LNCaP clone FGC (cell line): ENCODE measurements around the gene BPI.

Experiments
- DNase-seq: peaks from one replicate; pipeline ENCODE4 v3.0.0-alpha.2; 2011; ENCODE audit warnings: low read depth
- H3K4me3 ChIP-seq: 2 replicates; pipeline ENCODE4 v1.5.1; 2011; ENCODE audit warnings: mild to moderate bottlenecking, low read depth, low read length, control low read depth
- TF ChIP-seq, protein P1 (sequence below): IDR thresholded peaks from 2 replicates; pipeline ENCODE4 v1.5.1; 2012; ENCODE audit warnings: mild to moderate bottlenecking; ENCODE audit not compliant: control insufficient read depth, insufficient read depth; ENCODE audit errors: extremely low read depth

BPI gene

DNA sequence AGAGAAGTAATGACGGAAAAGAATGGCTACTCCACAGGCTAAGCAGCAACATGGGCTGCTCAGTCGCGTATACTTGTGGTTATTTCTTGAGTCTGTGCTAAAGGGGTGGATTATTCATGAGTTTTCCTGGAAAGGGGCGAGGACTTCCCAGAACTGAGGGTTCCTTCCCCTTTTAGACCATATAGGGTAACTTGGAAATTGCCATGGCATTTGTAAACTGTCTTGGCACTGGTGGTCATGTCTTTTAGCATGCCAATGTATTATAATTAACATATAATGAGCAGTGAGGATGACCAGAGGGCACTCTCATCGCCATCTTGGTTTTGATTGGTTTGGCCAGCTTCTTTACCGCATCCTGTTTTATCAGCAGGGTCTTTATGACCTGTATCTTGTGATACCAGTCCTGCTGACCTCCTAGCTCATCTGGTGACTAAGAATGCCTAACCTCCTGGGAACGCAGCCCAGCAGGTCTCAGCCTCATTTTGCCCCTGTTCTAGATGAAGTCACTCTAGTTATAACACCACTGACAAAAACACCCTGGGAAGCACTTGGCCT lies 53.8 kb downstream of the BPI start:
- no peak overlapping the region for H3K4me3 ChIP-seq
- no peak for DNase-seq
- TF ChIP-seq, protein P1, sequence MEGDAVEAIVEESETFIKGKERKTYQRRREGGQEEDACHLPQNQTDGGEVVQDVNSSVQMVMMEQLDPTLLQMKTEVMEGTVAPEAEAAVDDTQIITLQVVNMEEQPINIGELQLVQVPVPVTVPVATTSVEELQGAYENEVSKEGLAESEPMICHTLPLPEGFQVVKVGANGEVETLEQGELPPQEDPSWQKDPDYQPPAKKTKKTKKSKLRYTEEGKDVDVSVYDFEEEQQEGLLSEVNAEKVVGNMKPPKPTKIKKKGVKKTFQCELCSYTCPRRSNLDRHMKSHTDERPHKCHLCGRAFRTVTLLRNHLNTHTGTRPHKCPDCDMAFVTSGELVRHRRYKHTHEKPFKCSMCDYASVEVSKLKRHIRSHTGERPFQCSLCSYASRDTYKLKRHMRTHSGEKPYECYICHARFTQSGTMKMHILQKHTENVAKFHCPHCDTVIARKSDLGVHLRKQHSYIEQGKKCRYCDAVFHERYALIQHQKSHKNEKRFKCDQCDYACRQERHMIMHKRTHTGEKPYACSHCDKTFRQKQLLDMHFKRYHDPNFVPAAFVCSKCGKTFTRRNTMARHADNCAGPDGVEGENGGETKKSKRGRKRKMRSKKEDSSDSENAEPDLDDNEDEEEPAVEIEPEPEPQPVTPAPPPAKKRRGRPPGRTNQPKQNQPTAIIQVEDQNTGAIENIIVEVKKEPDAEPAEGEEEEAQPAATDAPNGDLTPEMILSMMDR, result no peak

DNA sequence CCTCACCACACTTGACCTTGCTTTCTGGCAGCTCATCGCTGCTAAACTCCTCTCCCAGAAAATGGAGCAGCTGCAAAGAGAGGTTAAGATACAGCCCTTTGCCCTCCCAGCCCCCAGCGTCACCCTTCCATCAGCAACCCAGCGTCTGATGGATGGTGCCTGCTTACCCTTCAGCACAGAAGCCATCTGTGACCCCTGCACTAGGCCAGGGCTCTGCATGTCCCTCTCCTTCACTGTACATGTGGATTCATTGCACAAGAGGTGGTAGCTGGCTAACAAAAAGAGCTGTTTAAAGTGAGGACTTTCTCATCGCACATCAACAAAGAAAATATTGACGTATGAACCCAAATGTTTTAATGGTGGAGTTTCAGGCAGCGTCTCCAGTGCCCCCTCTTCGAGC lies 54.6 kb downstream of the BPI start:
- TF ChIP-seq, protein P1, result no peak
- DNase-seq, result no peak
- H3K4me3 ChIP-seq, result no peak overlapping the region

DNA sequence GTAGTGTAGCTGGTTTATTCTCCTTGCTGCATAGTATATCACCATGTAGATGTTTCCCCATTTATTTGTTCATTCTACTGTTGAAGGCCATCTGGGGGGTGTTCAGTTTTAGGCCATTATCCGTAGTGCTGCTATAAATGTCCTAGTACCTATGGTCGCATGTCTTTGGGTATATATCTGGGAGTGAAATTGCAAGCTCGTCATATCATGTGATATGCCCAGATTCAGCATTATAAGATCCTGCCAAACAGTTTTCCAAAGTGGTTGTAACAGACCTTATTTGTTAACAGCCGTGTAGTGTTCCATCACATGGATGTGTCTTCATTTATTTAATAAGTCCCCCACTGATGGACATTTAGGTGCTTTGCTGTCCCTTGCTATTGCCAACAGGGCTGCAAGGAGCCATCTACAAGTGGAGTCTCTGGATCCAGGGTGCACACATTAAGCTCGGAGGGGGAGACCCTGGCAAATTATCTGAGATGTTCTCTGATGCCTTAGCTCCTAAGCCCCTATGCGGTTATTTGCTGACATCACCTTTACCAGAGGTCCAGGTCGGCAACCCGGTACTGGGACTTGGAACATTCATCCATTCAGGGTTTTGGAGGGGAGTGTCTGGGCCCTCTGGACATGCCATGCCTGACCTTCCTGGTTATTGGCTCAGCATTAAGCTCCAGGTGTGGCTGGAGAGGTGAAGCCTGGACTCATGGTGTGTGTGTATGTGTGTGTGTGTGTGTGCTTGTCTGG lies 59.2 kb downstream of the BPI start:
- DNase-seq, result no peak
- no peak overlapping the region for H3K4me3 ChIP-seq
- TF ChIP-seq, protein P1, result no peak

DNA sequence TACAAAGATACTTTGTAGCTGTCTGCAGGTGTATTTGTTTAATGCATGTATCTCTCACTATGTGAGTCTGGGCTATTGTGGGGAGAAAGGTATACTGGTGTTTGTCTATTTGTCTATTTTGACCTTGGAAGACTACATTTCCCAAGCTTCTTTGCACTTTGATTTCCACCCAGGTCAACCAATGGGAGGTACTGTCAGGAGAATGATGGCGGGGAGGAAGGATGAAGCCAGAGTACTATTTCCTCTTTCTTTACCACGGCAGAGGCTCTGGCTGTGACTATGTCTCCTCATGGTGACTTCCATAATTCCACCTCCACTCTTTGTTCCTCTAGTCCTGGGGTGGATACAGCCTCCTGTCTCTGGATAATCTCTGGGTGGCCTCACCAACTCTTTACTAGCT lies 65.4 kb downstream of the BPI start:
- H3K4me3 ChIP-seq, result no peak overlapping the region
- TF ChIP-seq, protein P1, result no peak
- no peak for DNase-seq

DNA sequence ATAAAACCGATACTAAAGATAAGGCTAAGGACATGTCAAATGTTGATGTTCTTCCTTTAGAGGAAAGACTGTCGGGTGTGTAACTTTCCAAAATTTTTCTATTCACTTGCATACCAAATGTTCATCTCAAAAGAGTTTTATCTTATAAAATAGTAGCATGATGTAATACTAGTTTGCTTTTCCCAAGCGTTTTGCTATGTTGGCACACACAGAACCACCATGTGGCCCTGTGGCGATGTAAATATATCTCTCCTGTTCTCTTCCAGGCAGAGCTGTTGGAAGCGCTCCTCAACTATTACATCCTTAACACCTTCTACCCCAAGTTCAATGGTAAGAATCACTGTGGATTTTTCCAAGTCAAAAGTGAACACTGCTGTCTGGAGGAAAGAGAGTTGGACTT lies 68.8 kb downstream of the BPI start:
- DNase-seq, result no peak
- H3K4me3 ChIP-seq, result no peak overlapping the region
- TF ChIP-seq, protein P1, result no peak

DNA sequence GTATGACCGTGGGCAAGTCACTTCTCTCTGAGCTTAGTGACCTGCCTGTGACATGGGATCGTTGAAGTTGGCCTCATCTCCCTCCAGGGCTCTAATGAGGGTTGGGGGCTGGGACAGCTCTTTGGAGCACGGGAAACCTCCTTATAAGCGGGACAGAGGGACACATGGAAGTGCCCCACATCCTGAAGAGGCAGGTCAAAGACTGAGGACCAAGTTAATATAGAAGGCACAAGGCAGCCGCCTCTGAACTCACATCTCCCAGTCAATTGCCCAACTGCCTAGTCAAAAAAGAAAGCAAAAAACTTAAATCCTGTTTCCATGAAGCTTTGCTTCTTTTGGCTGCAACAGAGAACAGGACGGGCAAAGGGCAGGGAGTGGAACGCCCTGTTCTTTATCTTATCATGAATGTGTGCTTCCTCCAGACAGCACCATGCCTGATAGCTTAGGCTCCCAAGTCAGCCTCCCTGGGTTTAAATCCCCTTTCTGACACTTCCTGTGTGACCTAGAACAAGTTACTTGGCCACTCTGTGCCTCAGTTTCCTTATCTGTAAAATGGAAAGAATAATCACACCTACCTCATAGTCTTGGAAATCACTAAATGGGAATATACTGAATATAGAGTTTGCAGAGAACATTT lies 69.4 kb downstream of the BPI start:
- no peak overlapping the region for H3K4me3 ChIP-seq
- no peak for DNase-seq
- TF ChIP-seq, protein P1, result no peak

DNA sequence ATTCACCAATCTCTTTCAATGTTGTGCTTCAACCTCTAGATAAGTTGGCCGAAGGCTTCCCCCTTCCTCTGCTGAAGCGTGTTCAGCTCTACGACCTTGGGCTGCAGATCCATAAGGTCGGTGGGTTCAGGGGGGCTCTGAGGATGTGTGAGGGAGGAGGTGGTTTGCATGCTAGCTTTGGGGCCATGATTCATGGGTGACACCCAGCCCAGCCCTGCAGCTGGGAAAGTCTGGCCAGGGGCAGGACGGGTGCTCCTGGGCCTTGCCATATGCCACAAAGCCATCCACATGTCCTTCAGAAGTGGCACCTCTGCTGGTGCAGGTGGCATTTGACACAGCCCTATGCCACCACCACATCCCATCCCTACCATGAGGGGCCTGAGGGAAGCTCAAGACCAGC lies 69.9 kb downstream of the BPI start:
- no peak for DNase-seq
- TF ChIP-seq, protein P1, result no peak
- H3K4me3 ChIP-seq, result no peak overlapping the region
